Heart right ventricle (tissue), 16 donors: ENCODE measurements around the gene CD81. TPM values are rescaled to one million over a fixed set of nuclear protein-coding genes. Genes with fewer than 3 reads are reported as not detected.

Experiments
- ATAC-seq, 8 donors: fragments of 200-7000 bp; cut with Tn5 transposase; one replicate each; pipeline ENCODE4 v1.9.1; 2020; ENCODE audit warnings: mild to moderate bottlenecking in 8 of 8, moderate library complexity in 8 of 8, moderate number of reproducible peaks in 1 of 8
- DNase-seq, 2 donors: peaks; one replicate each; pipeline ENCODE4 v3.0.0-alpha.2; 2020
- H3K27ac ChIP-seq, 10 donors: fragments of 200-600 bp; sonication (generic) in 2 of 10; one replicate each; pipeline versions ENCODE4 v1.5.0 to v1.8.0; 2020 to 2022; ENCODE audit warnings: mild to moderate bottlenecking in 3 of 10
- H3K27me3 ChIP-seq, 7 donors: fragments of 200-600 bp; one replicate each; pipeline ENCODE4 v1.8.0; 2021 to 2022; ENCODE audit warnings: mild to moderate bottlenecking in 2 of 7
- H3K36me3 ChIP-seq, 9 donors: fragments of 200-600 bp; sonication (generic) in 1 of 9; one replicate each; pipeline versions ENCODE4 v1.5.0 to v1.8.0; 2020 to 2022; ENCODE audit warnings: mild to moderate bottlenecking in 2 of 9
- H3K4me1 ChIP-seq, 9 donors: fragments of 200-600 bp; sonication (generic) in 1 of 9; one replicate each; pipeline versions ENCODE4 v1.5.0 to v1.8.0; 2020 to 2022; ENCODE audit warnings: mild to moderate bottlenecking in 4 of 9
- H3K4me3 ChIP-seq, 10 donors: fragments of 200-600 bp; sonication (generic) in 2 of 10; one replicate each; pipeline versions ENCODE4 v1.5.0 to v1.8.0; 2020 to 2022; ENCODE audit warnings: mild to moderate bottlenecking in 7 of 10, moderate library complexity in 2 of 10
- H3K9me3 ChIP-seq, 11 donors: fragments of 200-600 bp in 10 of 11; sonication (generic) in 2 of 11; one replicate each; pipeline versions ENCODE4 v1.5.0 to v1.8.0; 2013 to 2022; ENCODE audit warnings: mild to moderate bottlenecking in 2 of 11, control low read depth in 1 of 11, moderate library complexity in 1 of 11
- WGBS, 2 donors: extraction: QIAGEN DNeasy Blood & Tissue Kit; methylation state at CpG; one replicate each; pipeline ENCODE4 v1.1.7; 2013; ENCODE audit warnings: inconsistent platforms in 1 of 2; 5-methylcytosine and 5-hydroxymethylcytosine counted together
- intact Hi-C, 10 donors: fragments of 100-400 bp; cut with DNase I; formaldehyde crosslinking; loops; one replicate each; pipeline versions ENCODE4 v1.11.1 to v1.14.2; 2022
- polyA plus RNA-seq, 2 donors: library from polyadenylated mRNA; stranded (reverse); fragments of 200-250 nt; gene quantifications; one replicate each; pipeline ENCODE4 v1.2.3, GENCODE V29; 2013
- total RNA-seq, 10 donors: library from RNA; stranded (reverse); fragmentation: NEBNext Ultra II Directional in 3 of 10; extraction: Animal tissue kit (Norgen Biotek cat#: 25700) in 3 of 10; gene quantifications; one replicate each; pipeline versions ENCODE4 v1.2.1 to v1.2.4, GENCODE V29; 2021 to 2023
- TF ChIP-seq, protein P1 (sequence below), 9 donors: fragments of 200-600 bp; sonication (generic) in 2 of 9; IDR thresholded peaks; one replicate each; pipeline versions ENCODE4 v1.5.0 to v1.8.0; 2021 to 2022; ENCODE audit warnings: antibody characterized with exemption in 9 of 9, mild to moderate bottlenecking in 5 of 9, moderate library complexity in 1 of 9
- donor health status: Arrhythmogenic right ventricular cardiomyopathy.
- donor health status: ischemic (EF 13 %, LVEDD 7.1; RV severe dilation, severe dysfunction).
- donor health status: healthy with polysubstance abuse.
- donor health status: DM: no; HTN: yes; CAD: no.
- donor health status: DM: no; HTN: no; CAD: no.
- donor health status: ischemic (EF 25% LVEDD 6.9; RV normal size, moderate dysfunction).
- donor health status: ischemic (EF 25% LVEDD 5.7; RV mildly dilated, moderate dysfunction).
- donor health status: healthy.
- donor health status: DM: yes; HTN: yes; CAD: no.
- donor health status: Ischemic cardiomyopathy.
- donor health status: ischemic (EF 35%, LVEDD 5.7; RV mildly dilated, moderate dysfunction).
- donor health status: nonischemic (EF 11% LVEDD 7.7; RV severe dilation, severe dysfunction).
- donor health status: DM: yes; HTN: yes; CAD: no.
- donor health status: PGD.
- donor health status: ischemic (EF 29% LVEDD 5.4; RV normal size, mild dysfunction).
- donor health status: nonischemic (EF 23%, LVEDD 6.1; RV moderate dilation, normal function).

The CD81 gene
- total and polyA plus RNA-seq, 12 donors = 346 to 959 (median 513) TPM

DNA sequence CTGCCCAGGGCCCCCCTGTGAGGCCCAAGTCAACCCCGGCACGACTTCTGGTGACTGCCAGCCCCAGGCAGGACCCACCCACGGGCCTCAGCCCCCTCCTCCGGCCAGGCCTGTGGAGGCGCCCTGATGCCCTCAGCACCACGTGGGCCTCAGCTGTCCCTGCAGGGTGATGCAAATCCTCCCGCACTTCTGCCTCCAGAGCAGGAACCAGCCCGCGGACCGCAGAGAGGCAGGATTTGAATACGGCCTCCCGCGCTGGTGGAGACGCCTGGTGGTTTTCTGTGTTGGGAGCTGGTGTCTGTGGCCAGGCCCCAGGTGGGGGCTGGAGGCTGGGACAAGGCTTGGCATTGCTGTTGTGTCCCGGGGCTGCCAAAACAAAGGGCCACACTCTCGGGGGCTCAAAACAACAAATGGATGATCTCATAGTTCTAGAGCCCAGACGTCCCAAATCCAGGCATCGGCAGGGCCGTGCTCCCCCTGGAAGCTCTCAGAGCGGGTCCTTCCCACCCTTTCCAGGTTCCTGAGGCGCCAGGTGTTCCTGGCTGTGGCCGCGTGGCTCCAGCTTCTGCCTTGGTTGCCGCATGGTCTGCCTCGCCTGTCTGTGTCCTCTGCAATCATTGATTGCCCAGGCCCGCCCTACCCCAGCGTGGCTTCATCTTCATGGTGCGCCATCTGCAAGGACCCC lies 47.8 kb downstream of the CD81 start:
- intact Hi-C loops = loop anchor here in 4 of 10 donors (5.0 kb wide), 2 partner anchors 462 to 467 kb away; partner anchors contain the start of gene CDKN1C (in 2 of the 4)

DNA sequence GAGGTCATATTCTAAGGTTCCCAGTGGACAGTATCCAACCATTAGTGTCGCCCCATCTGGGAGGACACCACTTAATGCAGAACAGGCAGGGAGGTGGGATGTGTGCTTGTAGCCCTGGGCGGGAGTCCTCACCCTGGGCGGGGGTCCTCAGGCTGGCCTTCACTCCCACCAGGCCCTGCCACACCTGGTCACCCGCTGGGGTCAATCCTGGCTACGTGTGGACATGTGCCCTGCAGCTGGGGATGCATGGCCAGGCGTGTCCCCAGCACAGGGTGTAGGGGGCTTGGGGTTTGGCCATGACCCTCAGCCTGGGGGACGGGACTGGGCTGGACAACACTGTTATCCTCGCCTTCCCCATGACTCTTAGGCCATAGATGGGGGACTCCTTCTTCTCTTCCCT lies 48.4 kb downstream of the CD81 start:
- Histone ChIP-seq H3K4me1 (peaks cover 0 to 6% (median 4%) of the 10 kb centered on the region in 9 donors), H3K36me3 (no peaks in the 10 kb centered on the region), H3K9me3 (no peaks in the 10 kb centered on the region), H3K4me3 (no peak overlapping the region), H3K27me3 (peaks cover 0 to 18% (median 6%) of the 10 kb centered on the region in 7 donors), H3K27ac (no peak overlapping the region)
- WGBS, 2 donors = 78 to 95% methylated on average over 8 of the region's 8 CpGs
- ATAC-seq (no peak), DNase-seq (peak in 1 of 2 donors; percentile 11)
- TF ChIP-seq, protein P1, sequence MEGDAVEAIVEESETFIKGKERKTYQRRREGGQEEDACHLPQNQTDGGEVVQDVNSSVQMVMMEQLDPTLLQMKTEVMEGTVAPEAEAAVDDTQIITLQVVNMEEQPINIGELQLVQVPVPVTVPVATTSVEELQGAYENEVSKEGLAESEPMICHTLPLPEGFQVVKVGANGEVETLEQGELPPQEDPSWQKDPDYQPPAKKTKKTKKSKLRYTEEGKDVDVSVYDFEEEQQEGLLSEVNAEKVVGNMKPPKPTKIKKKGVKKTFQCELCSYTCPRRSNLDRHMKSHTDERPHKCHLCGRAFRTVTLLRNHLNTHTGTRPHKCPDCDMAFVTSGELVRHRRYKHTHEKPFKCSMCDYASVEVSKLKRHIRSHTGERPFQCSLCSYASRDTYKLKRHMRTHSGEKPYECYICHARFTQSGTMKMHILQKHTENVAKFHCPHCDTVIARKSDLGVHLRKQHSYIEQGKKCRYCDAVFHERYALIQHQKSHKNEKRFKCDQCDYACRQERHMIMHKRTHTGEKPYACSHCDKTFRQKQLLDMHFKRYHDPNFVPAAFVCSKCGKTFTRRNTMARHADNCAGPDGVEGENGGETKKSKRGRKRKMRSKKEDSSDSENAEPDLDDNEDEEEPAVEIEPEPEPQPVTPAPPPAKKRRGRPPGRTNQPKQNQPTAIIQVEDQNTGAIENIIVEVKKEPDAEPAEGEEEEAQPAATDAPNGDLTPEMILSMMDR (IDR thresholded peaks at IDR 0.05) = no peak
- intact Hi-C loops = loop anchor here in 4 of 10 donors (5.0 kb wide), 2 partner anchors 462 to 467 kb away; partner anchors contain the start of gene CDKN1C (in 2 of the 4)

More for the DNA sequence above, 47.8 kb downstream of the CD81 start:
- Histone ChIP-seq H3K36me3 (no peaks in the 10 kb centered on the region), H3K4me3 (no peak overlapping the region), H3K9me3 (no peaks in the 10 kb centered on the region), H3K4me1 (peaks cover 0 to 12% (median 6%) of the 10 kb centered on the region in 9 donors), H3K27me3 (peaks cover 0 to 18% (median 6%) of the 10 kb centered on the region in 7 donors), H3K27ac (no peak overlapping the region)
- ATAC-seq = no peak
- peak in 1 of 2 donors; percentile 14 for DNase-seq
- TF ChIP-seq, protein P1 (IDR thresholded peaks at IDR 0.05) = no peak
- 77 to 88% methylated on average over 28 of the region's 28 CpGs for WGBS, 2 donors

DNA sequence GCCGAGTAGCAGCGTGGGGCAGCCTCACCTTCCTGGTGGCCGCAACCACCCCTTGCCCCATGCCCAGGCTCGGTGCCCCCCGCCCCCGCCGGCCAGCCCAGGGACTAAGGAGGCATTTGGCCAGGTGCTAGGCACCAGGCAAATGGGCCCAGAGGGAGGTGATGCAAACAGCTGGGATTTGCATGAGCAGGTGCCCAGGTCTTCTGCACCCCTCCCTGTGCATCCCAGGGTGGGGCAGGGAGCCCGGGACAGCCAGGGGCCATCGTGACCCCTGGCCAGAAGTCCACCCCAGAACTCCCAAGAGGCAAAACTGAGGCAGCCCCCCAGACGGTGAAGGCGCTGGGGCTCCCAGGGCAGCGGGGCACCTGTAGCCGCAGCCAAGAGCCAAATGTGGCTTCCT lies 49.1 kb downstream of the CD81 start:
- 88 to 94% methylated on average over 13 of the region's 13 CpGs for WGBS, 2 donors
- H3K36me3 ChIP-seq = no peaks in the 10 kb centered on the region
- TF ChIP-seq, protein P1 (IDR thresholded peaks at IDR 0.05) = no peak
- no peaks in the 10 kb centered on the region for H3K4me1 ChIP-seq
- ATAC-seq (no peak), DNase-seq (peak in 1 of 2 donors; percentile 11)
- no peak overlapping the region for H3K27ac ChIP-seq
- H3K9me3 ChIP-seq = no peaks in the 10 kb centered on the region
- intact Hi-C loops = loop anchor here in 4 of 10 donors (5.0 kb wide), 2 partner anchors 461 to 466 kb away; partner anchors contain the start of gene CDKN1C (in 2 of the 4)
- no peak overlapping the region for H3K4me3 ChIP-seq
- peaks cover 0 to 13% (median 1%) of the 10 kb centered on the region in 7 donors for H3K27me3 ChIP-seq

DNA sequence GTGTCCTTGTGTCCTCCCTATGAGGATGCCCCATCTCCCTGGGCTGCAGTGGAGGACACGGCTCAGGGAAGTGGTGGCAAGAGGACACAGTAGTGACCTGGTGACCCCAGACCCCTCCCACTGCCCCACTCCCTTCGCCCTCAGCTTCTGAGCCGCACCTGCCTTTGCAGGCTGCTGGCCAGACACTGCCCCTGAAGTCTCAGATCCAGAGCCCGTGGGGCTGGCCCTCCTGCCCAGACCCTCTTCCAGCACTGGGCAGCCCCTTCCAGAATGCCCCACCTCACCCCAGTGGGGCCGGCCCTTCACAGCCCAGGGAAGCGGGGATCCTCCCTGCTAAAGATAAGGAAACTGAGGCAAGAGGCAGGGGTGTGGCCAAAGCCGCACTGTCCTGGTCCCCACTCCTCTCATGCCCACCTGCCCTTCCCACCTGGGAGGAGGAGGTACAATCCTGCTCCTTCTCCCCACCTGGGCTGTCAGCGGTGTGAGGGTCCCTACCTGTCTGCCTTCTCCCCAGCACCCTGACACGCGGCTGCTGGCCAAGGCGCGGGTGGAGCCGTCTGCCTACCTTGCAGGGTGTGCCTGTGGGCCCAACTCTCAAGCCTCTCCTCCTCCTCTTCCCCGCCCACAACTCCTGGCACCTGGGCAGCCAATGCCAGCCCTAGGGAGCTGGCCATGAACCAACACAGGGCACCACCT lies 49.9 kb downstream of the CD81 start:
- no peaks in the 10 kb centered on the region for H3K36me3 ChIP-seq
- H3K27me3 ChIP-seq = peaks cover 0 to 8% (median 0%) of the 10 kb centered on the region in 7 donors
- H3K9me3 ChIP-seq = no peaks in the 10 kb centered on the region
- H3K4me3 ChIP-seq = no peak overlapping the region
- H3K4me1 ChIP-seq = no peaks in the 10 kb centered on the region
- 87 to 92% methylated on average over 13 to 14 of the region's 14 CpGs for WGBS, 2 donors
- H3K27ac ChIP-seq = no peak overlapping the region
- intact Hi-C loops = loop anchor here in 4 of 10 donors (5.0 kb wide), 2 partner anchors 460 to 465 kb away; partner anchors contain the start of gene CDKN1C (in 2 of the 4)
- ATAC-seq = no peak
- DNase-seq = peak in 1 of 2 donors; percentile 7
- TF ChIP-seq, protein P1 (IDR thresholded peaks at IDR 0.05) = no peak
